GM19025 (cell line): ENCODE data around the gene SMG7.
A peak's percentile ranks its signal among the peaks of the same experiment; 100 is the strongest.
"Not testable (repeated sequence)": the region's sequence is repeated elsewhere in the genome, so short reads cannot be mapped to it uniquely, and the experiment has no call there.

Experiments
- ATAC-seq: cut with Tn5 transposase; IDR thresholded peaks from one replicate; pipeline ENCODE4 v1.9.1; 2021; ENCODE audit warnings: mild to moderate bottlenecking, low read depth, moderate library complexity; ENCODE audit not compliant: unreplicated experiment

Gene SMG7, protein sequence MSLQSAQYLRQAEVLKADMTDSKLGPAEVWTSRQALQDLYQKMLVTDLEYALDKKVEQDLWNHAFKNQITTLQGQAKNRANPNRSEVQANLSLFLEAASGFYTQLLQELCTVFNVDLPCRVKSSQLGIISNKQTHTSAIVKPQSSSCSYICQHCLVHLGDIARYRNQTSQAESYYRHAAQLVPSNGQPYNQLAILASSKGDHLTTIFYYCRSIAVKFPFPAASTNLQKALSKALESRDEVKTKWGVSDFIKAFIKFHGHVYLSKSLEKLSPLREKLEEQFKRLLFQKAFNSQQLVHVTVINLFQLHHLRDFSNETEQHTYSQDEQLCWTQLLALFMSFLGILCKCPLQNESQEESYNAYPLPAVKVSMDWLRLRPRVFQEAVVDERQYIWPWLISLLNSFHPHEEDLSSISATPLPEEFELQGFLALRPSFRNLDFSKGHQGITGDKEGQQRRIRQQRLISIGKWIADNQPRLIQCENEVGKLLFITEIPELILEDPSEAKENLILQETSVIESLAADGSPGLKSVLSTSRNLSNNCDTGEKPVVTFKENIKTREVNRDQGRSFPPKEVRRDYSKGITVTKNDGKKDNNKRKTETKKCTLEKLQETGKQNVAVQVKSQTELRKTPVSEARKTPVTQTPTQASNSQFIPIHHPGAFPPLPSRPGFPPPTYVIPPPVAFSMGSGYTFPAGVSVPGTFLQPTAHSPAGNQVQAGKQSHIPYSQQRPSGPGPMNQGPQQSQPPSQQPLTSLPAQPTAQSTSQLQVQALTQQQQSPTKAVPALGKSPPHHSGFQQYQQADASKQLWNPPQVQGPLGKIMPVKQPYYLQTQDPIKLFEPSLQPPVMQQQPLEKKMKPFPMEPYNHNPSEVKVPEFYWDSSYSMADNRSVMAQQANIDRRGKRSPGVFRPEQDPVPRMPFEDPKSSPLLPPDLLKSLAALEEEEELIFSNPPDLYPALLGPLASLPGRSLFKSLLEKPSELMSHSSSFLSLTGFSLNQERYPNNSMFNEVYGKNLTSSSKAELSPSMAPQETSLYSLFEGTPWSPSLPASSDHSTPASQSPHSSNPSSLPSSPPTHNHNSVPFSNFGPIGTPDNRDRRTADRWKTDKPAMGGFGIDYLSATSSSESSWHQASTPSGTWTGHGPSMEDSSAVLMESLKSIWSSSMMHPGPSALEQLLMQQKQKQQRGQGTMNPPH

DNA sequence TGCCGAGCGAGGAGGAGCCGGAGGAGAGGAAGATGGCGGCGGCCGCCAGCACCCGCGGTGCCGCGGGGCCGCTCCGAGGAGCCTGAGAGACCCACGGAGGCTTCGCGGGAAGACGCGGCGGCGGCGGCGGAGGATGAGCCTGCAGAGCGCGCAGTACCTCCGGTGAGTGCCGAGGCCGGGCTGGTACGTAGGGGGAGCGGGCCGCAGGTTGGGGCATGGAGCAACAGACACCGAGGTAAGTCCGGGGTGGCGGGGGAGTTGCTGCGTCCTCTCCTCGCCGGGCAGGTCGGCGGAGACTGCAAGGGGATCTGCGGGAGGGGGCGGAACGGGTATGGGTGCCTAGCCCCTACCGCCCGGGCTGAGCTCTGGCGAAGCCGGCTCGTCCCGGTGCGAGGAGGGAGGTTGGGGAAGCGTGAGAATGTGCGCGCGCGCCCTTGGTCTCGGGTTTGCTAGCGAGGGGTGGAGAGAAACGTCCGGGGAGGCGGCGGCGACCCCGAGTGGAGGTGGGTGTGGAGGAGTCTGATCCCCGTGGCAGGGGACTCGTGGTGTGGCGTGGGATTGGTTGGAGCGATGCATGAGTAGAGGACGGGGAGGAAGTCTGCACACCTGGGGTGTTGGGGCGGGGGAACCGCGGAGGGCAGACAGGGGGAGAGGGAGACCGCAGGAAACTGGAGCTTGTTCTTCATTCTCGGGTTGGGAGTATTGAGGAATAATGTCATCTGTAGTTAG lies at the start of gene SMG7:
TSS of gene SMG7 (plus strand) at position 12 of the 729 bp plus-strand sequence. CDS start at position 134, 122 bp downstream.
- ATAC-seq: peak; percentile 3

DNA sequence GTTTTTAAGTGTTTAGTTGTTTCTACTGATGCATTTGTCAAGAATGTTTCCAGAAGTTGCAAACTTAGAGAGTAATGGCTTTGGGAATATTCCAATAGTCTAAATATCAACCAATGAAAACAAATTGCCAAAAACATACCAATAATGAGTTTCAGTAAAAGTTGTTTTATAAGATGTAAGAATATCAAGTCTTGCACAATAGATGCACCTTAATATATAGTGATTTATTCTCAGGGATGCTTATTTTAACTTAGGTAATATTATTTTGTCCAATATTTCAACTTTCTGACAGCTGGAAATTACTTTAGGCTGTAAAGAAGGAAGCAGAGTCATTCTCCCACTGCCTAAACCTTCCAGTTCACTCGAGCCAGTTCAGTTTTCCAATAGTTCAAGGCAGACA lies 48.8 kb upstream of the SMG7 start:
- ATAC-seq: no peak

DNA sequence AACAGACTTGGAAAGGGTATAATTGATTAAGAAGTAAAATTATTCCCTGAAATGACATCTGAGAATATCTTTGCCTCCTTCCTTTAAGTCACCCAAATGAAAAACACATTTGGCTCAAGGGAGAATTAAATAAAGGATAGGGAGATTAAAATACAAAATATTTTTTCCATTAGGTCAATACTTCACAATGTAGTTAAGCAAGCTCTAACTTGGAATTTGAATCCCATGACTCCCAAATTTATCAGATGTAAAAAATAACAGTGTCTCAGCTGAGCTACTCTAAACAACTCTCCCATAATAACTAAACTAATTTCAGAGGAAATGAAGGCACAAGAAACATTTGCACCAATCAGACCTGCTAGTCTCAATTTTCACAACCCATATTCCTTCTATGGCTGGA lies 47.6 kb upstream of the SMG7 start:
- ATAC-seq: no peak

DNA sequence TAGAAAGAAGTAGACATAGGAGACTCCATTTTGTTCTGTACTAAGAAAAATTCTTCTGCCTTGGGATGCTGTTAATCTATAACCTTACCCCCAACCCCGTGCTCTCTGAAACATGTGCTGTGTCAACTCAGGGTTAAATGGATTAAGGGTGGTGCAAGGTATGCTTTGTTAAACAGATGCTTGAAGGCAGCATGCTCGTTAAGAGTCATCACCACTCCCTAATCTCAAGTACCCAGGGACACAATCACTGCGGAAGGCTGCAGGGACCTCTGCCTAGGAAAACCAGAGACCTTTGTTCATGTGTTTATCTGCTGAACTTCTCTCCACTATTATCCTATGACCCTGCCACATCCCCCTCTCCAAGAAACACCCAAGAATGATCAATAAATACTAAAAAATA lies 44.7 kb upstream of the SMG7 start:
- not testable (repeated sequence) for ATAC-seq

DNA sequence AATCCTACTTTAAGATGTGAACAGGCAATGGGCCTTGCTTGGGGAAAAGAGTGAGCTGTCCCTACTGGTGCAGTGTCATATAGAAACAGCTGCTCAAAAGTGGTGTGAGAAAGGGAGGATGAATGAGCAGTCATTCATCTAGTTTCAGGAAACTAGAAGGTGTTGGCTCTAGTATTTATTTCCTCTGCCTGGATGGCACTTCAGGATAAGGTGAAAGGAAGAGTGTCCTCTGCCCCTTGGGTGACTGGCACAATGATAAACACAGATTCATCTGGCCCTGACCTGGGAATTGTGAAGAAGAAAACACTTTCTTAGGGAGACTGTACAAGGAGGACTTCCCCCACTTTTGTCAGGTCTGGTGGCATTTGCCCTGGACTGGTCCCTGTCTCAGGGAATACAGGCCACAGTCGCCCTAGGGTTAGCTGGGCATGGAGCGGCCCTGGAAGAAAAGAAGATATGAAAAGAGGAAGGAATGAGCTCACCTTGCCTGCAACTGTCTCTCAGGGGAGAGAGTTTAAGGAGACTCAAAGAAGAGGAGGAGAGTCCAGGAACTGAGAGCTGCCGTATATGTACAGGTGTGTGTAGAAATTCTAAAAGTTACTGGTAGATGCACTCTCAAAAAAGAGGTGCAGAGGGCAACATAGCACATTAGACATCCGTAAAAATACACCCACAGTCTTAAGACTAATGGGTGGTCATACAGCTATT lies 40.3 kb upstream of the SMG7 start:
- ATAC-seq: no peak

DNA sequence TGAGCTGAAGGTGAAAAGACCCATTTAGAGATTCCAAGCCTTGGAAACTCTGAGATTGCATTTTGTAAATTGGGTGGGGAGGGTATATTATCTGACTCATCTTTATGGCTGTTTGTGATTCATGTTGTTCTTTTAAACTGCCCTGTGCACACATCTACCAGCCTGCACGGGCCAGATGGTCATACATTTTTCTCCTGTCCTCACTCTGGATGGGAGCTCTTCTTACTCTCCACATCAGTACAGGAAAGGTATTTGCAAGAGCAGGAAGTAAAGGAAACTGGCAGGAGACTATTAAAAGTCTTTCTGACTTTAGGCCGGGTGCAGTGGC lies 39.8 kb upstream of the SMG7 start:
- ATAC-seq: no peak

DNA sequence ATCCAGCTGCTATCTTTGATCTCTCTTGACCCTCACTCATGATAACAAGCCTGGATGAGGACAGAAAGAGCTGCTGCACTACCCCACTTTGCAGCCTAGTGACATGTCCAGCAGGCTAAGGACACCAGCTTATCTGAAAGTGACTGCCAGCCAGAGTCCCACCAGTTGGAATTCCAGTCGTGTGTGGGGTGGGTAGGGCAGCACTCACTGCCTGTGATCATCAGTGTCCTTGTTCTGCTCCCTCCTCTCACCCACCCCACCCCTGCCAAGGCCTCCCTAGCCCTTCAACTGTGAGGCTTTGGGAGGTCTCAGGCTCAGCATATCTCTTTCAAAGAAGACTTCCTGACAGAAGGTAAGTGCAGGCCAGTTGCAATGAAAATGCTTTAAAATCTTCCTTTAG lies 38.6 kb upstream of the SMG7 start:
- no peak for ATAC-seq

DNA sequence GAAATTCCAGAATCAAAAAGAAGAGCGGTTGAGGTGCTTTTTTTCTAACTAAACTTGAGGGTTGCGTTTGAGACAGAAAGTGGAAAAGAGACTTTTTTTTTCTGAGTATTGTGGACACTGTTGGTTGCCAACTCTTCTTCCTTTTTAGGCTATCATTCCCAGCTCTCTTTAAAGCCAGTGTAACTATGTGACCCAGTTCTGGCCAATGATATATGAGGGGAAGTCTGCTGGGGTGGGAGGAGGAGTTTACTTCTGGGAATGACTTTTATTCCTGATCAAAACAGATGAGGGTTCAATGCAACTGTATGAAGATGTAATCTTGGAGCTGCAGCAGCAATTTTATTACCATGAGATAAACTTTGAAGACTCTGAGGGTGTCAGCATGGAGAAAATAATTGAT lies 36.8 kb upstream of the SMG7 start:
- no peak for ATAC-seq

DNA sequence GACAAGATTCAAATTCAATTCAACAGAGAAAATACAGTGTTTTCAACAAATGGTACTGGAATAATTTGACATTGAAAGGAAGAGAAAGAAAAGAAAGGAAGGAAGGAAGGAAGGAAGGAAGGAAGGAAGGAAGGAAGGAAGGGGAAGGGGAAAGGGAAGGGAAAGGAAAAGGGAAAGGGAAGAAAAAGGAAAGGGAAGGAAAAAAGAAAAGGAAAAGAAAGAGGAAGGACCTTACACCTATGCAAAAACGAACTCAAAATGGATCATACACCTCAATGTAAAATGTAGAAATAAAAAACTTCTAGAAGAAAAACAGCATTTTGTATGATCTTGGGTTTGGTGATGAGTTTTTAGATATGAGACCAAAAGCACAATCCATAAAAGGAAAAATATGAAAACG lies 34.2 kb upstream of the SMG7 start:
- ATAC-seq: no peak

DNA sequence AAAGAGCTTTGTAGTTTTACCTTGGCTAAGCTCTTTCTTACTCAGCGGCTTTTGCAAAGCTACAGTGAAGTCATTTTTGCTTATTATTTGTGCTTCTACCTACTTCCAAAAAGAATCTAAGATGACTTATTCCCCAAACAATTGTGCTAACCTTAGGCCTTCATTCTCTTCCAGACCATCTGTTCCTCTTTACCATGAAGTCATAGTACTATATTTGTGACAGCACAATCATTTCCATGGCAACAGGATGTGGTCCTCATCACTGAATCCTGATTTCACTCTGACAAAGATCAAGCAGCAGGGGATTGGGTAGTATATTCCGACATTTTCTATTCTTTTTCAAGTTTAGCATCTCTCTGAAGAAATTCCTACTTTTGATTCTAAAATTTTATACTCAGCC lies 29.3 kb upstream of the SMG7 start:
- no peak for ATAC-seq

DNA sequence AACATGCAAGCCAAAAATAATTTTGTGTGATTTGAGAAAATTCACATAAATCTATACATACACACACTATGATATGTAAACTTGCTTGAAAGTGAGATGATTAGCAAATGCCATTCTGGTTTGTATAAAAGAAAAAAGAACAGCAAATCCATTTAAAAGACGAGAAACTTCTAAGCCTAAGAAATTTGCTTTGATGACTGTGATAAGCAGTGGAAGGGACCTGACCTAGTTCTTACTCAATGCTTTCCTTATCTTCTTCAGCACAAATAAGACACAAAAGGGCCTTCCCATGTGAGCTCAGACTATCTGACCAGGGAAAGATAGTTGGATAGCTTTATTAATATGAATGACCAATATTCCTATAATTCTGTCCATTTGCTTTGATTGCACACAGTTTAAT lies 28.8 kb upstream of the SMG7 start:
- ATAC-seq: no peak

DNA sequence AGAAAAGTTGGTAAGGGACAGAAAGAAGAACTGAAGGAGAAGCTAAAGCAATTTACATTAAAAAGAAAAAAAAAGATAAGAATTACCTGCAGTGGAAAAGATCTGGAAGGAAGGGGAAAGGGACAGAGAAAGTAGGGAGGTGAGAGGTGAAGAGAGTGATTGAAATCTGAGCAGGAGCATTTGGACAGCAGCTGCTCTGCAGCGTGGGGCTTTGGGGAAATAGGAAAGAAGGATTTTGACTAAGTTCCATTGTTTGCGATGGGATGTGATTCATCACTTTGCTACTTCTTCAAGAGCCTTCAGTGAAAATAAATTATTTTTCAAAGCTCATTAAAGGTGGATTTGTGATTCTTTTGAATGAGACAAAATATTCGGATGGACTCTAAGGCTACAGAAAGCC lies 28.1 kb upstream of the SMG7 start:
- no peak for ATAC-seq

DNA sequence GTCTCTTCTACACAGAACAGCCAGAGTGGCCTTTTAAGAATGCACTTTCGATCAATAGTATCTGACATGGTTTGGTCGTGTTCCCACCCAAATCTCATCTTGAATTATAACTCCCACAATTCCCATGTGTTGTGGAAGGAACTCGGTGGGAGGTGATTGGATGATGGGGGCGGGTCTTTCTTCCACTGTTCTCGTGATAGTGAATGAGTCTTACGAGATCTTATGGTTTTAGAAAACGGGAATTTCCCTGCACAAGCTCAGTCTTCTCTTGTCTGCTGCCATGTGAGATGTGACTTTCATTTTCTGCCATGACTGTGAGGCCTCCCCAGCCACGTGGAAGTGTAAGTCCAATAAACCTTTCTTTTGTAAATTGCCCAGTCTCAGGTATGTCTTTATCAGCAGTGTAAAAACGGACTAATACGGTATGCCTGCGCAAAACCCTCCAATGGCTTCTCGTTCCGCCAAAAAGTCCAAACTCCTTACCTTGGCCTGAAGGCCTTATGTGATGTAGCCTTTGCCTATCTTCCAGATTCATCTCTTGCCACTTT lies 23.0 kb upstream of the SMG7 start:
- no peak for ATAC-seq

DNA sequence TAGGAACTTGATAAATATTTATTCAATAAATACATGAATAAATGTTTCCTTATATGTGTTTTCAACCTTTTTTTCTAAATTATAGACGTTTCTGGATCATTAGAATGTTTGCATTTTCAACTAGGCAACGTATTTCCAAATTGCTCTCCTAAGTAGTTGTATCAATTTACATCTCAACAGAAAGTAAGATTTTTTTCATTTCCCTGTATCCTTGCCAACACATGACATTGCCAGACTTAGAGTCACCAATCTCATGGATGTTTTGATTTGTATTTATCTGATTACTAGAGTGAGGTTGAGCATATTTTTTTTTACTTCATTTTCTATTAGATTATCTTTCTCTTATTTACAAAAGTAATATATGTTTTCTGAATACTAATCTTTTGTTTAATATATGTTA lies 22.2 kb upstream of the SMG7 start:
- no peak for ATAC-seq

DNA sequence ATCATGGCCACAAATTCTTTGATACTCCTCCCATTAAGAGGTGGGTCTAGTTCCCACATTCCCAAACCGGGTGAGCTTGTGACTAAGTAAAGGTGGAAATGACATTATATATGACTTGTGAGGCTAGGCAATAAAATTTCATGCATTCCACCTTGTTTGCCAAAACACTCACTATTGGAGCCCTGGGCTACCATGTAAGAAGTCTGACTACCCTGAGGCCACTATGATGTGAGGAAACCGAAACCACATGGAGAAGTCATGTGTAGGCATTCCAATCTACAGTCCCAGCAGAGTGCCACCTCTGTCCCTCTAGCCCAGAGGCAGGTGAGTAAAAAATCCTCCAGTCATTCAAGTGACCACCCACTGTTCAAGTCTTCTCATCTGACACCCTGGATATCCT lies 17.9 kb upstream of the SMG7 start:
- no peak for ATAC-seq

DNA sequence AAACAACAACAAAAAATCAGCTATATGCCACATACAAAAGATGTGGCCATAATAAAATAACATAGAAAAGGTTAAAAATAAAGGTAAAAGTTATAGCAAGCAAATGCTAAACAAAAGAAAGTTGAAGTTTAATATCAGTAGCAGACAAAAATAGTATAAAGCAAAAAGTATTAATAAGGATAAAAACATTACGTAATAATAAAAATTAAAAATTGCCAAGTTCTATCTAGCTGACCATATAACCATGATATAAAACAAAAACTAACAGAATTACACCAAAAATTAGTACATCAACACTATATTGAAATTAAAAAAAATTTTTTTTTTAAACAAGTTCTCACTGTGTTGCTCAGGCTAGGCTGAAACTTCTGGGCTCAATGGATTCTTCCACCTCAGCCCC lies 15.5 kb upstream of the SMG7 start:
- ATAC-seq: no peak

DNA sequence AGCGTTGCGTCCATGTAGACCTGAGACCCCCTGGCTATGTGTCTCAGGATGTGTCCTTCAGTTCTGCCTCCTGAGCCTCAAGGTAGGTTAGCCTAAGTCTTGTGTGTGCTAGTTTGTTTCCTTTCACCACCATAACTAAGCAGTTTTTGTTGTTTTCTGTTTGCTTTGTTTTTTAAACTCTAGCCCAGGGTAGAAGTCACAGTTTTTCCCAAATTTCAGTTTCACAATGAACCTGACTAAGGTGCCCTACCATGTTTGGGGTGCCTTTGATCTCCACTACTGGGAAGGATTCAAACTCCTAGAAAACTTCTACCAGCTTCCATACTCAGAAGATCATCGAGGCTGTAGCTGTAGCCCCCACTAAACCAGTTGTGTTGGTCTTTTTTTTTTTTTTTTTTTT lies 14.8 kb upstream of the SMG7 start:
- ATAC-seq: no peak

DNA sequence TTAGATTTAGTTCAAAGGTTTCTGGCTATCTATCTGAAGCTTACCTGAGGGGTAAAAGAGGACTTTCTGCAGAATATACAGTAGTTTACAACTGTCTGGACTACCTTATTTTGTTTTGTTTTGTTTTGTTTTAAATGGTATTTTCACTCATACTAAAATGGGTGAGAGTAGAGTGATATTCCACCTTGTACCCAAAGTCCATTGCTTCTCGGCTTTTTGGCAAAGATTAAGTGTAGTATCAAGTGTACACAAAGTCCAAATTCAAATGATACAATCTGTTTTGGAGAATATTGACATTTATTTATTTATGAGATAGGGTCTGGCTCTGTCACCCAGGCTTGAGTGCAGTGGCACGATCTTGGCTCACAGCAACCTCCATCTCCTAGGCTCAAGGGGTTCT lies 11.7 kb upstream of the SMG7 start:
- no peak for ATAC-seq

DNA sequence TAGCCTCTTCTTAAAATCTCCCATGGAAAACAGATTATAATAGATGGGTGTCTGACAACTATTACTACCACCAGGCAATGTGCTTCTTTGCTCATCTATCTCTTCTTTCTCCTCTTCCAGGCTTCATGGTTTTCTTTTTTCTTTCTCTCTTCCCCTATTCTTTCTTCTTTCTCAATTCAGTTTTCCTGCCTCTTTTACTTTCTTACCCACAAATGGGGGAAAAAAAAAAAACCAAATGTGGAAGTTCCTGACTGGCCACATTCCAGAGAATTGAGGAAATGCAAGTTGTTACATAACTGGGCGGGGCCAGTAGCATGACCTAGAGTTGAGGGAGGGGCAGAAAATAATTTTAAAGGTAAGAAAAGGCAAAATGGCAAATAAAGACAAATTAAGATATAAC lies 10.9 kb upstream of the SMG7 start:
- no peak for ATAC-seq

DNA sequence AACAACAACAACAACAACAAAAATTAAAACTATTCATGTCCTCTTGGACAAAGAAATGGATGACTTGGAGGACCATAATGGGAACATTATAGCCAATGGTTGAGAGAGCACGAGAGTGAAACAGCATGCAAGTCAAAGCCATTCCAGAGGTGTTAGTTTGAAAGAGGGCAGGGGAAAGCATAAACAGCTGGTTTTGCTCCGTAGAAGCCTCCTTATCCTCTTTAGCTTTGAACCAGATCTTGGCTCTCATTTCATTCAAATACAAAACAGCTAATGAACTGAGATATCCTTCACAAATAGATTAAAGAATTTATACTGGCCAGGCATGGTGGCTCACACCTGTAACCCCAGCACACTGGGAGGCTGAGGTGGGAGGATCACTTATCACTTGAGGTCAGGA lies 8.7 kb upstream of the SMG7 start:
- ATAC-seq: no peak
